H1 (cell line): Measurements from ENCODE around the gene STOML1. TPM values are rescaled to one million over a fixed set of nuclear protein-coding genes. Genes with fewer than 3 reads are reported as not detected.

ENCODE experiments used
- CTCF ChIA-PET: fragments of 300-600 bp; sonication (Branson Sonifier 250); formaldehyde crosslinking; loops from one replicate; lab custom pipeline; 2021; ENCODE audit not compliant: partially characterized antibody; lab: Charles Lee
- POLR2A ChIA-PET: fragments of 300-600 bp; sonication (Branson Sonifier 250); formaldehyde crosslinking; loops from one replicate; lab custom pipeline; 2021; ENCODE audit warnings: inconsistent platforms; ENCODE audit not compliant: partially characterized antibody; lab: Charles Lee
- DNase-seq, 2 experiments: peaks; one replicate each; pipeline versions ENCODE4 v3.0.0 to v3.0.0-alpha.2; 2010 to 2022; ENCODE audit warnings: low spot score in 2 of 2, low read depth in 1 of 2, mixed read lengths in 1 of 2
- FAIRE-seq: peaks from 2 replicates; lab custom pipeline; 2011; peaks lifted over from hg19 to GRCh38; lab: Jason Lieb, UNC
- H2AFZ ChIP-seq: 2 replicates; pipeline ENCODE4 v1.8.1; 2012; ENCODE audit warnings: low read length, inconsistent platforms
- H2AK5ac ChIP-seq: 2 replicates; pipeline ENCODE4 v1.6.1; 2013; ENCODE audit warnings: low read depth, low read length
- H2BK120ac ChIP-seq: replicated peaks from 2 replicates; pipeline ENCODE3; 2013; ENCODE audit warnings: low read depth, low read length, inconsistent platforms
- H2BK12ac ChIP-seq: 2 replicates; pipeline ENCODE4 v1.6.1; 2013; ENCODE audit warnings: low read depth, low read length
- H2BK15ac ChIP-seq: 2 replicates; pipeline ENCODE4 v1.6.1; 2013; ENCODE audit warnings: low read length
- H2BK20ac ChIP-seq: 2 replicates; pipeline ENCODE4 v1.6.1; 2013; ENCODE audit warnings: low read length
- H2BK5ac ChIP-seq: 2 replicates; pipeline ENCODE4 v1.6.1; 2013; ENCODE audit warnings: low read depth, low read length
- H3K14ac ChIP-seq: 2 replicates; pipeline ENCODE4 v1.6.1; 2013; ENCODE audit warnings: inconsistent platforms; ENCODE audit not compliant: insufficient read length
- H3K18ac ChIP-seq: 2 replicates; pipeline ENCODE4 v1.6.1; 2013; ENCODE audit warnings: low read length; ENCODE audit errors: extremely low read depth
- H3K23ac ChIP-seq: 2 replicates; pipeline ENCODE4 v1.6.1; 2013; ENCODE audit warnings: inconsistent platforms; ENCODE audit not compliant: insufficient read length
- H3K23me2 ChIP-seq: 2 replicates; pipeline ENCODE4 v1.6.1; 2013; ENCODE audit warnings: low read depth, low read length
- H3K27ac ChIP-seq: 2 replicates; pipeline ENCODE4 v1.6.1; 2011; ENCODE audit warnings: low read depth, low read length, inconsistent platforms
- H3K27me3 ChIP-seq, 4 experiments: replicated peaks in 1 of 4; 1 replicate in 1 of 4; 2 replicates in 3 of 4; pipeline versions ENCODE4 v1.6.1 to v1.8.1; 2011 to 2013; ENCODE audit warnings: low read length in 3 of 4, mild to moderate bottlenecking in 3 of 4, inconsistent platforms in 2 of 4, mixed read lengths in 2 of 4, moderate library complexity in 1 of 4; ENCODE audit not compliant: control insufficient read depth in 3 of 4, insufficient read depth in 3 of 4; ENCODE audit errors: extremely low read depth in 1 of 4
- H3K36me3 ChIP-seq, 4 experiments: 2 replicates each; pipeline versions ENCODE4 v1.6.1 to v1.8.1; 2011 to 2013; ENCODE audit warnings: mild to moderate bottlenecking in 4 of 4, low read length in 3 of 4, moderate library complexity in 2 of 4, control low read depth in 1 of 4, inconsistent platforms in 1 of 4; ENCODE audit not compliant: insufficient read depth in 4 of 4, control insufficient read depth in 2 of 4
- H3K4ac ChIP-seq: replicated peaks from 2 replicates; pipeline ENCODE3; 2013; ENCODE audit warnings: low read length, low read depth, mixed read lengths, inconsistent platforms; ENCODE audit not compliant: insufficient read length
- H3K4me1 ChIP-seq, 4 experiments: replicated peaks in 1 of 4; 1 replicate in 1 of 4; 2 replicates in 3 of 4; pipeline versions ENCODE4 v1.6.1 to v1.8.1; 2011 to 2013; ENCODE audit warnings: low read length in 3 of 4, inconsistent platforms in 2 of 4, mixed read lengths in 1 of 4; ENCODE audit not compliant: insufficient read depth in 4 of 4, control insufficient read depth in 3 of 4
- H3K4me2 ChIP-seq, 2 experiments: 2 replicates each; pipeline versions ENCODE4 v1.6.1 to v1.8.1; 2011 to 2013; ENCODE audit warnings: low read depth in 2 of 2, low read length in 2 of 2, control low read depth in 1 of 2, inconsistent platforms in 1 of 2, mild to moderate bottlenecking in 1 of 2; ENCODE audit not compliant: insufficient read depth in 1 of 2
- H3K4me3 ChIP-seq, 4 experiments: fragments of 200-600, 300-600 bp in 1 of 4; sonication (generic), shearing (Covaris generic), sonication (Bioruptor Twin) in 1 of 4; 2 replicates each; pipeline versions ENCODE4 v1.5.1 to v1.8.1; 2011 to 2016; ENCODE audit warnings: low read length in 4 of 4, low read depth in 3 of 4, control low read depth in 2 of 4, inconsistent platforms in 2 of 4, mild to moderate bottlenecking in 2 of 4, mixed read lengths in 1 of 4, moderate library complexity in 1 of 4; ENCODE audit not compliant: insufficient read depth in 2 of 4; ENCODE audit errors: extremely low read depth in 1 of 4
- H3K56ac ChIP-seq: replicated peaks from 2 replicates; pipeline ENCODE3; 2013; ENCODE audit warnings: low read depth, mild to moderate bottlenecking, mixed read lengths, low read length, inconsistent platforms; ENCODE audit not compliant: insufficient read length
- H3K79me1 ChIP-seq: 2 replicates; pipeline ENCODE4 v1.6.1; 2013; ENCODE audit warnings: low read depth, low read length, control low read depth
- H3K79me2 ChIP-seq, 2 experiments: 2 replicates each; pipeline versions ENCODE4 v1.6.1 to v1.8.1; 2012 to 2013; ENCODE audit warnings: low read length in 2 of 2, mild to moderate bottlenecking in 2 of 2, inconsistent platforms in 1 of 2; ENCODE audit not compliant: insufficient read depth in 2 of 2, control insufficient read depth in 1 of 2
- H3K9ac ChIP-seq, 4 experiments: replicated peaks in 1 of 4; 1 replicate in 1 of 4; 2 replicates in 3 of 4; pipeline versions ENCODE4 v1.6.1 to v1.8.1; 2011 to 2013; ENCODE audit warnings: low read depth in 3 of 4, low read length in 3 of 4, control low read depth in 2 of 4, mild to moderate bottlenecking in 2 of 4, moderate library complexity in 2 of 4, inconsistent platforms in 1 of 4; ENCODE audit errors: extremely low read depth in 1 of 4
- H3K9me3 ChIP-seq, 2 experiments: 2 replicates each; pipeline versions ENCODE4 v1.6.1 to v1.8.1; 2012 to 2013; ENCODE audit warnings: mild to moderate bottlenecking in 2 of 2, moderate library complexity in 2 of 2, control low read depth in 1 of 2, inconsistent platforms in 1 of 2, low read depth in 1 of 2, low read length in 1 of 2, mixed read lengths in 1 of 2; ENCODE audit not compliant: insufficient read depth in 2 of 2
- H4K20me1 ChIP-seq, 2 experiments: replicated peaks in 1 of 2; 2 replicates each; pipeline versions ENCODE3 to v1.8.1; 2011 to 2013; ENCODE audit warnings: inconsistent platforms in 2 of 2, low read length in 2 of 2, mild to moderate bottlenecking in 1 of 2; ENCODE audit not compliant: insufficient read depth in 2 of 2, control insufficient read depth in 1 of 2
- H4K5ac ChIP-seq: 2 replicates; pipeline ENCODE4 v1.6.1; 2013; ENCODE audit warnings: low read length, low read depth, mixed read lengths, inconsistent platforms; ENCODE audit not compliant: insufficient read length
- H4K8ac ChIP-seq: 2 replicates; pipeline ENCODE4 v1.8.0; 2013; ENCODE audit warnings: mild to moderate bottlenecking, moderate library complexity, low read length, inconsistent platforms; ENCODE audit not compliant: insufficient read depth; ENCODE audit errors: extremely low read depth
- H4K91ac ChIP-seq: replicated peaks from 2 replicates; pipeline ENCODE3; 2013; ENCODE audit warnings: low read length, mixed read lengths, inconsistent platforms; ENCODE audit not compliant: insufficient read length
- WGBS, 2 experiments: shearing (Covaris generic) in 1 of 2; methylation state at CpG; one replicate each; pipeline versions ENCODE4 v1.1.6 to v1.1.7; 2013 to 2015; ENCODE audit warnings: low lambda C conversion rate in 2 of 2, mixed read lengths in 2 of 2, inconsistent platforms in 1 of 2, low coverage in 1 of 2, missing lambda C conversion rate in 1 of 2; ENCODE audit not compliant: insufficient replicate concordance in 2 of 2, insufficient coverage in 1 of 2, insufficient read length in 1 of 2; ENCODE audit errors: extremely low coverage in 1 of 2, missing lambda C conversion rate in 1 of 2; 5-methylcytosine and 5-hydroxymethylcytosine counted together
- polyA plus RNA-seq, 7 experiments: library from polyadenylated mRNA; depleted of rRNA in 3 of 7; stranded (reverse) in 5 of 7; unstranded in 2 of 7; fragments of >200 nt in 5 of 7; fragments of 200-250 nt in 2 of 7; gene quantifications; 1 replicate in 5 of 7; 2 replicates in 1 of 7; 4 replicates in 1 of 7; pipeline versions ENCODE4 v1.2.1 to v1.2.3, GENCODE V29; 2011 to 2013; ENCODE audit warnings: missing spikeins in 2 of 7, mixed read lengths in 2 of 7
- total RNA-seq: library from RNA; stranded (reverse); fragmentation: NEBNext Ultra II Directional; extraction: Animal tissue kit (Norgen Biotek cat#: 25700); gene quantifications from 2 replicates; pipeline ENCODE4 v1.2.1, GENCODE V29; 2021

STOML1 gene
- total and polyA plus RNA-seq, 2 of the 8 experiments (the other 6 are each of a cell fraction or from before 2014, with no cell fraction given) = 2.6 to 3.2 TPM

- Histone ChIP-seq H3K23ac (no peak overlapping the region), H2BK120ac (no peak overlapping the region), H3K4me2 (no peak overlapping the region), H2BK15ac (no peak overlapping the region), H3K27ac (no peak overlapping the region), H3K9ac (no peak overlapping the region), H3K79me1 (no peaks in the 10 kb centered on the region), H3K36me3 (peaks cover 0 to 4% (median 0%) of the 10 kb centered on the region in 4 experiments; a peak in 3 of 8 replicates), H2AK5ac (0 out of 2 replicates have a peak overlapping the region, but pooled peaks have one; percentile 39), H4K8ac (no peak overlapping the region), H3K56ac (no peak overlapping the region), H2BK20ac (no peak overlapping the region), H3K9me3 (no peaks in the 10 kb centered on the region), H3K23me2 (no peaks in the 10 kb centered on the region), H4K5ac (no peak overlapping the region), H2BK5ac (no peak overlapping the region), H3K27me3 (no peaks in the 10 kb centered on the region), H3K79me2 (no peaks in the 10 kb centered on the region), H3K4ac (no peak overlapping the region), H4K20me1 (no peaks in the 10 kb centered on the region), H3K18ac (no peak overlapping the region), H2BK12ac (0 out of 2 replicates have a peak overlapping the region, but pooled peaks have one; percentile 0), H3K4me3 (no peak overlapping the region), H3K4me1 (peaks cover 0 to 7% (median 6%) of the 10 kb centered on the region in 4 experiments; a peak in 4 of 7 replicates), H4K91ac (no peak overlapping the region), H3K14ac (no peak overlapping the region), H2AFZ (no peak overlapping the region)
- ChIA-PET CTCF (interaction anchor here (0.8 to 13.0 kb wide), 46 partner anchors 8 to 1237 kb away, joined by 3 to 174 read pairs (median 4); partner anchors contain the start of genes PML and STOML1), POLR2A (interaction anchor here (0.6 to 2.7 kb wide), 4 partner anchors 10 to 274 kb away, joined by 3 to 9 read pairs (median 7); no protein-coding TSS in a partner anchor)
- no peak for FAIRE-seq
- DNase-seq = no peak
- WGBS, 2 experiments = 84% methylated on average over 21 of the region's 21 CpGs; no CpG with 5 or more reads in 1 of the 2 experiments
These were observed 45.3 kb upstream of the STOML1 start for GRCh38 chr15:74037171-74038117.
